PFSK-1 (cell line): Measurements from ENCODE around the gene HSD17B3.

Experiments
- FOXP2 ChIP-seq: optimal IDR thresholded peaks from 2 replicates; pipeline ENCODE3; 2011; ENCODE audit warnings: borderline replicate concordance, control low read depth, inconsistent platforms; ENCODE audit not compliant: insufficient read depth; ENCODE audit errors: extremely low read length, extremely low read depth
- POLR2AphosphoS5 ChIP-seq: IDR thresholded peaks from 2 replicates; pipeline ENCODE4 v1.6.1; 2012; ENCODE audit warnings: low read depth, mild to moderate bottlenecking, control low read depth, low read length, moderate library complexity
- REST ChIP-seq, 2 experiments: IDR thresholded peaks; 2 replicates each; pipeline versions ENCODE4 v1.6.1 to v1.8.0; 2011 to 2012; ENCODE audit warnings: low read depth in 2 of 2, low read length in 2 of 2, control low read depth in 1 of 2, inconsistent platforms in 1 of 2, mild to moderate bottlenecking in 1 of 2, moderate library complexity in 1 of 2; ENCODE audit not compliant: insufficient read depth in 1 of 2
- SIN3A ChIP-seq: IDR thresholded peaks from 2 replicates; pipeline ENCODE4 v1.6.1; 2012; ENCODE audit warnings: mild to moderate bottlenecking, low read length, moderate library complexity, borderline replicate concordance; ENCODE audit not compliant: insufficient read depth
- TAF1 ChIP-seq: IDR thresholded peaks from 2 replicates; pipeline ENCODE4 v1.6.1; 2012; ENCODE audit warnings: low read length, control low read depth, borderline replicate concordance; ENCODE audit not compliant: insufficient read depth

Gene HSD17B3

GRCh38 chr9:96304230-96304629, 2.3 kb upstream of the HSD17B3 start:
- TF ChIP-seq POLR2AphosphoS5 (no peak), TAF1 (no peak), FOXP2 (no peak), REST (IDR thresholded peaks at IDR 0.05; ENCODE audit: insufficient read depth in 1 of 2, low read depth in 2 of 2, low read length in 2 of 2) (no peak), SIN3A (no peak)

- no peak for TF ChIP-seq SIN3A
- TF ChIP-seq FOXP2: no peak
- TF ChIP-seq REST (IDR thresholded peaks at IDR 0.05; ENCODE audit: insufficient read depth in 1 of 2, low read depth in 2 of 2, low read length in 2 of 2): no peak
- TF ChIP-seq TAF1: no peak
- no peak for TF ChIP-seq POLR2AphosphoS5
Measured at GRCh38 chr9:96299823-96300222, 2.2 kb downstream of the HSD17B3 start.

- TF ChIP-seq POLR2AphosphoS5 (no peak), SIN3A (no peak), TAF1 (no peak), FOXP2 (no peak), REST (IDR thresholded peaks at IDR 0.05; ENCODE audit: insufficient read depth in 1 of 2, low read depth in 2 of 2, low read length in 2 of 2) (no peak)
Measured at GRCh38 chr9:96294159-96294545, 7.8 kb downstream of the HSD17B3 start.

GRCh38 chr9:96293498-96294158, 8.3 kb downstream of the HSD17B3 start:
- no peak for TF ChIP-seq REST (IDR thresholded peaks at IDR 0.05; ENCODE audit: insufficient read depth in 1 of 2, low read depth in 2 of 2, low read length in 2 of 2)
- no peak for TF ChIP-seq POLR2AphosphoS5
- TF ChIP-seq TAF1: no peak
- no peak for TF ChIP-seq FOXP2

- no peak for TF ChIP-seq FOXP2
- TF ChIP-seq REST (IDR thresholded peaks at IDR 0.05; ENCODE audit: insufficient read depth in 1 of 2, low read depth in 2 of 2, low read length in 2 of 2): no peak
- TF ChIP-seq TAF1: no peak
- no peak for TF ChIP-seq POLR2AphosphoS5
- no peak for TF ChIP-seq SIN3A
Measured at GRCh38 chr9:96289392-96289791, 12.6 kb downstream of the HSD17B3 start.
